ENCODE results near the gene FAM184A. TPM values are rescaled to one million over a fixed set of nuclear protein-coding genes. Genes with fewer than 3 reads are reported as not detected.

FAM184A gene
- total and polyA plus RNA-seq, 2 donors (not counting 3 experiments of a cell fraction or from before 2014, with no cell fraction given), result 0.04 to 0.84 TPM

DNA sequence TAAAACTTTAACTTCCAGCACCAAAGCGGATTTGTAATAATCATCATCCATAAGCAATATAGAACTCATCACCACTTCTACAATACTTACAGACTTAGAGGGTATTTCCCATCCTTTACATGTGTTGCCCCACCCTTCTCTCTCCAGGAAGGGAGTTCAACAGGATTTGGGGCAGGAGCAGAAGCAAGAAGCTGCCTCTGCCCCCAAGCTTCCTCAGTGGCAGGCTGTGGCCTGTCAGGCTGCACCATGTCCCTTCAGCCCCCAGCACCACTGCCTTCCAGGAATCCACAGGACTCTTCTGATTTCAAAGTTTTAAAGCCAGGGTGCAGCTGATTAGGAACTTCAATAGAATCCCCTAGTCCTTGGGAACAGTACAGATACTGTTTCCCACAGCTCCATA is 106.8 kb downstream of the FAM184A start:
- Histone ChIP-seq H3K27ac (ENCODE audit: insufficient read depth, low read depth, low read length) (no peak overlapping the region), H3K79me2 (ENCODE audit: control insufficient read depth, insufficient read depth, low read length) (no peaks in the 10 kb centered on the region), H3K4me1 (ENCODE audit: control insufficient read depth, extremely low read depth, insufficient read depth, low read length) (no peaks in the 10 kb centered on the region), H3K9me3 (replicated peaks; ENCODE audit: control insufficient read depth, insufficient read depth, low read length) (no peaks in the 10 kb centered on the region), H4K20me1 (replicated peaks; ENCODE audit: control insufficient read depth, extremely low read depth, insufficient read depth, low read length) (no peaks in the 10 kb centered on the region), H3K9ac (replicated peaks; ENCODE audit: extremely low read depth, insufficient read depth, low read length) (no peak overlapping the region), H2AFZ (ENCODE audit: low read depth, low read length) (no peak overlapping the region), H3K27me3 (ENCODE audit: control insufficient read depth in 2 of 2, insufficient read depth in 2 of 2, low read length in 2 of 2) (no peaks in the 10 kb centered on the region), H3K9me1 (replicated peaks; ENCODE audit: control insufficient read depth, extremely low read depth, insufficient read depth, low read length) (no peaks in the 10 kb centered on the region), H3K4me2 (ENCODE audit: insufficient read depth, low read length) (no peak overlapping the region), H3K36me3 (ENCODE audit: control insufficient read depth in 2 of 2, extremely low read depth in 1 of 2, insufficient read depth in 2 of 2, low read length in 2 of 2) (no peaks in the 10 kb centered on the region), H3K4me3 (replicated peaks in 1 of 3; ENCODE audit: insufficient read depth in 1 of 3, low read depth in 1 of 3, low read length in 3 of 3) (no peak overlapping the region)
- DNase-seq (ENCODE audit: low read depth, low spot score), result no peak
- intact Hi-C loops (cut with micrococcal nuclease) (loop anchor here (5.0 kb wide), 1 partner anchor 66 kb away; no protein-coding TSS in a partner anchor), dilution Hi-C loops (cut with MboI; ENCODE audit: extremely low pct_ligation_motif_present, low sequenced_read_pairs) (no loop called here)
- TF ChIP-seq POLR2A (IDR thresholded peaks at IDR 0.05; ENCODE audit: low read depth, low read length) (no peak), EZH2 (IDR thresholded peaks at IDR 0.05; ENCODE audit: borderline replicate concordance, low read depth, low read length, severe bottlenecking) (no peak), FOS (IDR thresholded peaks at IDR 0.05; ENCODE audit: borderline replicate concordance, insufficient read depth, low read length) (no peak), MYC (IDR thresholded peaks at IDR 0.05; ENCODE audit: low read depth, low read length) (no peak), POLR2AphosphoS5 (IDR thresholded peaks at IDR 0.05; ENCODE audit: insufficient read depth, low read depth, low read length) (no peak), JUN (IDR thresholded peaks at IDR 0.05; ENCODE audit: borderline replicate concordance, insufficient read depth, insufficient read length, low read depth) (no peak), GATA2 (IDR thresholded peaks at IDR 0.05; ENCODE audit: insufficient read depth, insufficient read length, low read depth, low read length) (no peak)
- TF ChIP-seq, protein P1, sequence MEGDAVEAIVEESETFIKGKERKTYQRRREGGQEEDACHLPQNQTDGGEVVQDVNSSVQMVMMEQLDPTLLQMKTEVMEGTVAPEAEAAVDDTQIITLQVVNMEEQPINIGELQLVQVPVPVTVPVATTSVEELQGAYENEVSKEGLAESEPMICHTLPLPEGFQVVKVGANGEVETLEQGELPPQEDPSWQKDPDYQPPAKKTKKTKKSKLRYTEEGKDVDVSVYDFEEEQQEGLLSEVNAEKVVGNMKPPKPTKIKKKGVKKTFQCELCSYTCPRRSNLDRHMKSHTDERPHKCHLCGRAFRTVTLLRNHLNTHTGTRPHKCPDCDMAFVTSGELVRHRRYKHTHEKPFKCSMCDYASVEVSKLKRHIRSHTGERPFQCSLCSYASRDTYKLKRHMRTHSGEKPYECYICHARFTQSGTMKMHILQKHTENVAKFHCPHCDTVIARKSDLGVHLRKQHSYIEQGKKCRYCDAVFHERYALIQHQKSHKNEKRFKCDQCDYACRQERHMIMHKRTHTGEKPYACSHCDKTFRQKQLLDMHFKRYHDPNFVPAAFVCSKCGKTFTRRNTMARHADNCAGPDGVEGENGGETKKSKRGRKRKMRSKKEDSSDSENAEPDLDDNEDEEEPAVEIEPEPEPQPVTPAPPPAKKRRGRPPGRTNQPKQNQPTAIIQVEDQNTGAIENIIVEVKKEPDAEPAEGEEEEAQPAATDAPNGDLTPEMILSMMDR (IDR thresholded peaks at IDR 0.05; ENCODE audit: extremely low read depth in 1 of 2, insufficient read depth in 1 of 2, low read depth in 1 of 2, low read length in 2 of 2), result no peak
- TF ChIP-seq, protein P2, sequence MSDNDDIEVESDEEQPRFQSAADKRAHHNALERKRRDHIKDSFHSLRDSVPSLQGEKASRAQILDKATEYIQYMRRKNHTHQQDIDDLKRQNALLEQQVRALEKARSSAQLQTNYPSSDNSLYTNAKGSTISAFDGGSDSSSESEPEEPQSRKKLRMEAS (IDR thresholded peaks at IDR 0.05; ENCODE audit: insufficient read depth, insufficient read length), result no peak
- no TSS peak for BruUV-seq (replicated peaks)
- FAIRE-seq, result no peak
- ChIA-PET CTCF (interaction anchor here (0.9 to 12.7 kb wide), 3 partner anchors 9 to 158 kb away, joined by 3 to 410 read pairs (median 3); no protein-coding TSS in a partner anchor), POLR2A (no interaction called here)

All from endothelial cell of umbilical vein (primary cell).